Transverse colon (tissue), 4 donors: ENCODE results near the gene ALKBH4. TPM values are rescaled to one million over a fixed set of nuclear protein-coding genes. Genes with fewer than 3 reads are reported as not detected.

Experiments
- DNase-seq: peaks from one replicate; pipeline ENCODE4 v3.0.0-alpha.2; 2019
- H3K27ac ChIP-seq, 4 donors: fragments of 200-600 bp; sonication (generic); 2 replicates each; pipeline ENCODE4 v1.5.1; 2016 to 2018; ENCODE audit warnings: inconsistent platforms in 4 of 4
- H3K27me3 ChIP-seq: fragments of 200-600 bp; sonication (generic); 2 replicates; pipeline ENCODE4 v1.5.1; 2017; ENCODE audit warnings: inconsistent platforms
- H3K36me3 ChIP-seq, 4 donors: fragments of 200-600 bp; sonication (generic); 2 replicates each; pipeline ENCODE4 v1.5.1; 2017 to 2019; ENCODE audit warnings: inconsistent platforms in 4 of 4
- H3K4me1 ChIP-seq, 4 donors: fragments of 200-600 bp; sonication (generic); 2 replicates each; pipeline ENCODE4 v1.5.1; 2017 to 2020; ENCODE audit warnings: inconsistent platforms in 4 of 4
- H3K4me3 ChIP-seq, 4 donors: fragments of 200-600 bp; sonication (generic); 1 replicate in 1 of 4; 2 replicates in 3 of 4; pipeline versions ENCODE4 v1.5.1 to v1.6.1; 2017 to 2019; ENCODE audit warnings: inconsistent platforms in 4 of 4
- H3K9me3 ChIP-seq, 2 donors: fragments of 200-600 bp; sonication (generic); 2 replicates each; pipeline ENCODE4 v1.5.1; 2017 to 2019; ENCODE audit warnings: inconsistent platforms in 2 of 2
- CTCF ChIP-seq, 5 experiments: fragments of 200-600 bp in 3 of 5; fragments of 450-650 bp in 2 of 5; sonication (generic) in 3 of 5; IDR thresholded peaks; 1 replicate in 2 of 5; 2 replicates in 3 of 5; pipeline ENCODE4 v1.5.1; 2016 to 2017; ENCODE audit warnings: antibody characterized with exemption in 5 of 5, inconsistent platforms in 3 of 5, mild to moderate bottlenecking in 2 of 5, moderate library complexity in 1 of 5
- EP300 ChIP-seq: sonication (generic); formaldehyde crosslinking; IDR thresholded peaks from one replicate; pipeline ENCODE4 v1.6.1; 2017; ENCODE audit warnings: antibody characterized with exemption, low read depth
- POLR2A ChIP-seq: fragments of 450-650 bp; IDR thresholded peaks from one replicate; pipeline ENCODE4 v1.6.1; 2016; ENCODE audit warnings: antibody characterized with exemption, mild to moderate bottlenecking, moderate library complexity
- POLR2AphosphoS5 ChIP-seq, 3 donors: sonication (generic); formaldehyde crosslinking; IDR thresholded peaks; one replicate each; pipeline ENCODE4 v1.6.1; 2016; ENCODE audit warnings: antibody characterized with exemption in 3 of 3
- WGBS, 2 donors: methylation state at CpG; one replicate each; pipeline ENCODE4 v1.1.5; 2018; ENCODE audit warnings: low coverage in 1 of 2; 5-methylcytosine and 5-hydroxymethylcytosine counted together
- in situ Hi-C, 4 donors: fragments of 200-750 bp; cut with MboI; loops; one replicate each; pipeline versions ENCODE4 v1.15.0 to v1.15.1; 2017; ENCODE audit warnings: low sequenced_read_pairs in 3 of 4, low pct_ligation_motif_present in 1 of 4, low pct_unique_long_range_greater_than_20kb in 1 of 4
- intact Hi-C: fragments of 100-400 bp; cut with DNase I; formaldehyde crosslinking; loops from one replicate; pipeline ENCODE4 v1.15.1; 2023; ENCODE audit warnings: low total_unique reads
- total RNA-seq, 4 donors: library from RNA; depleted of rRNA; stranded (reverse); fragments of >200 nt; gene quantifications; one replicate each; pipeline ENCODE4 v1.1.0, GENCODE V29; 2016

ALKBH4 gene
- total RNA-seq, 4 donors from 2014 or later, result 1.8 to 21.3 (median 14.0) TPM

GRCh38 chr7:102450242-102450641 lies 14.4 kb downstream of the ALKBH4 start:
- WGBS, 2 donors, result 60 to 100% methylated on average over 1 to 6 of the region's 6 CpGs
- in situ Hi-C loops (loop anchor here in 1 of 4 donors (10.0 kb wide), 1 partner anchor 45 kb away; no protein-coding TSS in a partner anchor), intact Hi-C loops (no loop called here)
- no peaks in the 10 kb centered on the region for H3K9me3 ChIP-seq
- no peak overlapping the region for H3K27ac ChIP-seq
- H3K36me3 ChIP-seq, result no peaks in the 10 kb centered on the region
- TF ChIP-seq EP300 (no peak), POLR2AphosphoS5 (IDR thresholded peaks at IDR 0.05) (no peak), CTCF (IDR thresholded peaks at IDR 0.05) (peak in 1 of 5 experiments; percentile 8), POLR2A (no peak)
- peak; percentile 48 for DNase-seq
- H3K4me1 ChIP-seq, result no peaks in the 10 kb centered on the region
- no peaks in the 10 kb centered on the region for H3K27me3 ChIP-seq
- H3K4me3 ChIP-seq, result no peak overlapping the region

DNA sequence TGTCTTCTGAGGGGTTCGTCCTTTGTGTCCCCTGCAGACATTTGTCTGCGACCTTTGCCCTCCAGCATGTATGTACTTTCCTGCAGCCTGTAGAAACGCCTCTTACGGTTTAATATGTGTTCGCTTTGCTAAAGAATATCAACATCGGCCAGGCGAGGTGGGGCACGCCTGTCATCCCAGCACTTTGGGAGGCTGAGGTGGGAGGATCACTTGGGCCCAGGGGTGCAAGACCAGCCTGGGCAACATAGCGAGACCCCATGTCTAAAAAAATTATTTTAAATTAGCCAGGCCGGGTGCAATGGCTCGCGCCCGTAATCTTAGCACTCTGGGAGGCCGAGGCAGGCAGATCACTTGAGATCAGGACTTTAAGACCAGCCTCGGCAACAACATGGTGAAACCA lies 15.5 kb downstream of the ALKBH4 start:
- DNase-seq, result no peak
- H3K4me1 ChIP-seq, result no peaks in the 10 kb centered on the region
- no peaks in the 10 kb centered on the region for H3K27me3 ChIP-seq
- no peaks in the 10 kb centered on the region for H3K36me3 ChIP-seq
- in situ Hi-C loops (no loop called here), intact Hi-C loops (no loop called here)
- TF ChIP-seq POLR2A (no peak), CTCF (IDR thresholded peaks at IDR 0.05) (no peak), POLR2AphosphoS5 (IDR thresholded peaks at IDR 0.05) (no peak)
- no peak overlapping the region for H3K4me3 ChIP-seq
- H3K27ac ChIP-seq, result no peak overlapping the region
- no peaks in the 10 kb centered on the region for H3K9me3 ChIP-seq
- WGBS, 2 donors, result 80 to 87% methylated on average over 1 to 15 of the region's 15 CpGs

DNA sequence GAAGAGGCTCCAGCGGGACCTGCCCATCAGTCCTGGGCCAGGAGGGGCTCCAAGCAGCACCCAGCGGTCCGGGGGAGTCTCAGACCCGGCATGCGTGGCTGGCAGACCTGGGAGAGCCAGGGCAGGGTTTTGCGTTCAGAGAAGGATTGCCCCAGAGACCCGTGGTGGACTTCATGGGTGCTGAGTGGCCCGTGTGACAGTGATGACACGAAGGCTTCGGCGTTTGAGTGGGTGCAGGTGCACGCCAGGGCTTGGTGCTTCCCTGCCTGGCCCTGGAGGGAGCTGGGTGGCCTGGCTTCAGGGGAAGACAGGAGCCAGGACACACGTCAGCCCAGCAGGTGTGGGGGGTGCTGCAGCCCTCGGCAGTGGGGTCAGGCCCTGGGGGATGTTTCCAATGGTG lies 17.4 kb downstream of the ALKBH4 start:
- intact Hi-C loops, result no loop called here
- no peak for TF ChIP-seq EP300
- TF ChIP-seq POLR2AphosphoS5 (IDR thresholded peaks at IDR 0.05), result no peak
- no peak for TF ChIP-seq POLR2A
- TF ChIP-seq CTCF (IDR thresholded peaks at IDR 0.05), result no peak
- DNase-seq, result no peak
- H3K9me3 ChIP-seq, result no peaks in the 10 kb centered on the region
- no peak overlapping the region for H3K27ac ChIP-seq
- WGBS, 2 donors, result 89 to 93% methylated on average over 3 to 14 of the region's 14 CpGs
- H3K4me3 ChIP-seq, result no peak overlapping the region
- no peaks in the 10 kb centered on the region for H3K36me3 ChIP-seq
- H3K27me3 ChIP-seq, result no peaks in the 10 kb centered on the region
- in situ Hi-C loops, result no loop called here
- no peaks in the 10 kb centered on the region for H3K4me1 ChIP-seq

GRCh38 chr7:102446387-102447156 lies 18.1 kb downstream of the ALKBH4 start:
- Histone ChIP-seq H3K4me3 (no peak overlapping the region), H3K27me3 (no peaks in the 10 kb centered on the region), H3K4me1 (no peaks in the 10 kb centered on the region), H3K9me3 (no peaks in the 10 kb centered on the region), H3K36me3 (no peaks in the 10 kb centered on the region), H3K27ac (peak overlapping the region in 1 of 4 donors; percentile 31)
- 94% methylated on average over 34 of the region's 41 CpGs; no CpG with 5 or more reads in 1 of the 2 donors for WGBS, 2 donors
- intact Hi-C loops, result no loop called here
- in situ Hi-C loops, result no loop called here
- DNase-seq, result peak; percentile 50
- TF ChIP-seq POLR2AphosphoS5 (IDR thresholded peaks at IDR 0.05) (peak in 1 of 3 donors; percentile 26), EP300 (no peak), POLR2A (no peak)
